HL-60 (cell line): ENCODE results near the gene ZMYM2.

ENCODE experiments used
- DNase-seq, 2 experiments: peaks; one replicate each; pipeline ENCODE4 v3.0.0-alpha.2; 2010 to 2020; ENCODE audit warnings: low read depth in 1 of 2, low spot score in 1 of 2
- H3K27ac ChIP-seq: fragments of 250-450 bp; sonication (Bioruptor Pico); replicated peaks from 2 replicates; pipeline ENCODE4 v1.5.1; 2020; ENCODE audit warnings: mild to moderate bottlenecking, moderate library complexity
- H3K27me3 ChIP-seq: fragments of 250-450 bp; sonication (Bioruptor Pico); 2 replicates; pipeline ENCODE4 v1.5.1; 2021; ENCODE audit warnings: mild to moderate bottlenecking, moderate library complexity; ENCODE audit not compliant: insufficient read depth, poor library complexity, severe bottlenecking
- H3K4me3 ChIP-seq: replicated peaks from 2 replicates; pipeline ENCODE4 v1.5.1; 2011; ENCODE audit warnings: mild to moderate bottlenecking, control low read depth, low read length; ENCODE audit not compliant: insufficient read depth
- GABPA ChIP-seq: IDR thresholded peaks from 2 replicates; pipeline ENCODE4 v1.6.1; 2012; ENCODE audit warnings: low read depth
- POLR2AphosphoS5 ChIP-seq: IDR thresholded peaks from 2 replicates; pipeline ENCODE4 v1.6.1; 2012; ENCODE audit warnings: low read depth
- SPI1 ChIP-seq: IDR thresholded peaks from 2 replicates; pipeline ENCODE4 v1.6.1; 2012; ENCODE audit warnings: low read depth, mild to moderate bottlenecking, borderline replicate concordance
- TF ChIP-seq, protein P1 (sequence below): IDR thresholded peaks from one replicate; pipeline ENCODE4 v1.5.1; 2011; ENCODE audit warnings: low read length, control low read depth, inconsistent platforms; ENCODE audit not compliant: insufficient read depth
- TF ChIP-seq, protein P2 (sequence below): IDR thresholded peaks from 2 replicates; pipeline ENCODE4 v1.6.1; 2012; ENCODE audit warnings: low read depth; ENCODE audit not compliant: insufficient replicate concordance

Gene ZMYM2

DNA sequence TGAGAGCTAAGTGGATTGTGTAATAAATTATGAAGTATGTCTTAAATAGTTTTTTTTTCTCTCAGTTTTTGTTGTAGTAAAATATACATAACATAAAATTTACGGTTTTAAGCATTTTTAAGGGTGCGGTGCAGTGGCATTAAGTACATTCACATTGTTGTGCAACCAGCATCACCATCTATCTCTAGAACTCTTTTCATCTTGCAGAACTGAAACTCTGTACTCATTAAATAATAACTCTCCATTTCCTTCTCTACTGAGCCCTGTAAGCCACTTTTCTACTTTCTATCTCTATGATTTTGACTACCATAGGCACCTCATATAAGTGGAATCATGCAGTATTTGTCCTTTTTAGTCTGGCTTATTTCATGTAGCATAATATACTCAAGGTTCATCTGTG is 115.2 kb downstream of the ZMYM2 start:
- TF ChIP-seq, protein P1, sequence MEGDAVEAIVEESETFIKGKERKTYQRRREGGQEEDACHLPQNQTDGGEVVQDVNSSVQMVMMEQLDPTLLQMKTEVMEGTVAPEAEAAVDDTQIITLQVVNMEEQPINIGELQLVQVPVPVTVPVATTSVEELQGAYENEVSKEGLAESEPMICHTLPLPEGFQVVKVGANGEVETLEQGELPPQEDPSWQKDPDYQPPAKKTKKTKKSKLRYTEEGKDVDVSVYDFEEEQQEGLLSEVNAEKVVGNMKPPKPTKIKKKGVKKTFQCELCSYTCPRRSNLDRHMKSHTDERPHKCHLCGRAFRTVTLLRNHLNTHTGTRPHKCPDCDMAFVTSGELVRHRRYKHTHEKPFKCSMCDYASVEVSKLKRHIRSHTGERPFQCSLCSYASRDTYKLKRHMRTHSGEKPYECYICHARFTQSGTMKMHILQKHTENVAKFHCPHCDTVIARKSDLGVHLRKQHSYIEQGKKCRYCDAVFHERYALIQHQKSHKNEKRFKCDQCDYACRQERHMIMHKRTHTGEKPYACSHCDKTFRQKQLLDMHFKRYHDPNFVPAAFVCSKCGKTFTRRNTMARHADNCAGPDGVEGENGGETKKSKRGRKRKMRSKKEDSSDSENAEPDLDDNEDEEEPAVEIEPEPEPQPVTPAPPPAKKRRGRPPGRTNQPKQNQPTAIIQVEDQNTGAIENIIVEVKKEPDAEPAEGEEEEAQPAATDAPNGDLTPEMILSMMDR: no peak
- TF ChIP-seq POLR2AphosphoS5: no peak
- TF ChIP-seq SPI1: no peak
- TF ChIP-seq GABPA: no peak
- TF ChIP-seq, protein P2, sequence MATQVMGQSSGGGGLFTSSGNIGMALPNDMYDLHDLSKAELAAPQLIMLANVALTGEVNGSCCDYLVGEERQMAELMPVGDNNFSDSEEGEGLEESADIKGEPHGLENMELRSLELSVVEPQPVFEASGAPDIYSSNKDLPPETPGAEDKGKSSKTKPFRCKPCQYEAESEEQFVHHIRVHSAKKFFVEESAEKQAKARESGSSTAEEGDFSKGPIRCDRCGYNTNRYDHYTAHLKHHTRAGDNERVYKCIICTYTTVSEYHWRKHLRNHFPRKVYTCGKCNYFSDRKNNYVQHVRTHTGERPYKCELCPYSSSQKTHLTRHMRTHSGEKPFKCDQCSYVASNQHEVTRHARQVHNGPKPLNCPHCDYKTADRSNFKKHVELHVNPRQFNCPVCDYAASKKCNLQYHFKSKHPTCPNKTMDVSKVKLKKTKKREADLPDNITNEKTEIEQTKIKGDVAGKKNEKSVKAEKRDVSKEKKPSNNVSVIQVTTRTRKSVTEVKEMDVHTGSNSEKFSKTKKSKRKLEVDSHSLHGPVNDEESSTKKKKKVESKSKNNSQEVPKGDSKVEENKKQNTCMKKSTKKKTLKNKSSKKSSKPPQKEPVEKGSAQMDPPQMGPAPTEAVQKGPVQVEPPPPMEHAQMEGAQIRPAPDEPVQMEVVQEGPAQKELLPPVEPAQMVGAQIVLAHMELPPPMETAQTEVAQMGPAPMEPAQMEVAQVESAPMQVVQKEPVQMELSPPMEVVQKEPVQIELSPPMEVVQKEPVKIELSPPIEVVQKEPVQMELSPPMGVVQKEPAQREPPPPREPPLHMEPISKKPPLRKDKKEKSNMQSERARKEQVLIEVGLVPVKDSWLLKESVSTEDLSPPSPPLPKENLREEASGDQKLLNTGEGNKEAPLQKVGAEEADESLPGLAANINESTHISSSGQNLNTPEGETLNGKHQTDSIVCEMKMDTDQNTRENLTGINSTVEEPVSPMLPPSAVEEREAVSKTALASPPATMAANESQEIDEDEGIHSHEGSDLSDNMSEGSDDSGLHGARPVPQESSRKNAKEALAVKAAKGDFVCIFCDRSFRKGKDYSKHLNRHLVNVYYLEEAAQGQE: no peak
- H3K27me3 ChIP-seq: no peaks in the 10 kb centered on the region
- H3K27ac ChIP-seq: no peak overlapping the region
- H3K4me3 ChIP-seq: no peak overlapping the region
- no peak for DNase-seq

DNA sequence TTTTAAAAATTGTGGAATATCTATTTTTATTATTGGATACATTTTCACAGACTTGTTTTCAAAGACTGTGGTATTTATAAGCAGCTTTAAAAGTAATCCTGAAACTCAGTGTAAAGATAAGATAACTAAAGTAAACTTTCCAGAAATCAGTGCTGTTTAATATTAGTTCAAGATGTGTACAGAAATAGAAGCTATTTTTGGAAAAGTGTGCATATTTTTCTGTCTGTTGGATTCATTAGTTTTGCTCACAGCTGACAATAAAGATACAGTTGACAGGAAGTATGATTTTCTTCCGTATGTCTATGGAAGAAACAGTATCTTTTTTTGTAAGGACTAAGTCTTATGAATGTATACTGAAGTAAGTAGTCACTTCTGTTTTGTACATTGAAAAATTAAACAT is 116.4 kb downstream of the ZMYM2 start:
- TF ChIP-seq, protein P2: no peak
- TF ChIP-seq GABPA (no peak), POLR2AphosphoS5 (no peak), SPI1 (no peak)
- TF ChIP-seq, protein P1: no peak
- Histone ChIP-seq H3K27me3 (no peaks in the 10 kb centered on the region), H3K27ac (no peak overlapping the region), H3K4me3 (no peak overlapping the region)
- no peak for DNase-seq

DNA sequence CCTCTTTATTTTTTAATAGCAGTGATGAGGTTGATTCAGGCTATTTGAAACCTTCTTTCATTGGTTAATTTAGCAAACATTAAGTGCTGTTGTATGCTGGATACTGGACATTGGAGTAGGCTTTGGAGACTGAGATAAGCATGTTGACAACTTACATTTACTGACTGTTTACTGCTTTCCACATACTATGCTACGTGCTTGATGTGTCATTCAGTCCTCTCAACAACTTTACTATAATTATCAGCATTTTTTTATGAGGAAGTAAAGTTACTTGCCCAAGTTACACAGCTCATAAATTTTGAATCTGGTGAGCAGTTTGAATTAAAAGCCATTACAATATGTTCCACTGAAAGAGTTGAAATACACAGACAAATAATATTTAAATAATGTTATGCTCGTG is 118.6 kb downstream of the ZMYM2 start:
- H3K4me3 ChIP-seq: no peak overlapping the region
- DNase-seq: no peak
- no peak overlapping the region for H3K27ac ChIP-seq
- no peaks in the 10 kb centered on the region for H3K27me3 ChIP-seq
- TF ChIP-seq, protein P1: no peak
- TF ChIP-seq, protein P2: no peak
- TF ChIP-seq GABPA (no peak), POLR2AphosphoS5 (no peak), SPI1 (no peak)
